ENCODE results near the gene DUS1L. TPM values are rescaled to one million over a fixed set of nuclear protein-coding genes. Genes with fewer than 3 reads are reported as not detected.
"Not testable (repeated sequence)": the region's sequence is repeated elsewhere in the genome, so short reads cannot be mapped to it uniquely, and the experiment has no call there.

The DUS1L gene
- total and polyA plus RNA-seq, 8 donors: 63.2 to 286 (median 116) TPM

DNA sequence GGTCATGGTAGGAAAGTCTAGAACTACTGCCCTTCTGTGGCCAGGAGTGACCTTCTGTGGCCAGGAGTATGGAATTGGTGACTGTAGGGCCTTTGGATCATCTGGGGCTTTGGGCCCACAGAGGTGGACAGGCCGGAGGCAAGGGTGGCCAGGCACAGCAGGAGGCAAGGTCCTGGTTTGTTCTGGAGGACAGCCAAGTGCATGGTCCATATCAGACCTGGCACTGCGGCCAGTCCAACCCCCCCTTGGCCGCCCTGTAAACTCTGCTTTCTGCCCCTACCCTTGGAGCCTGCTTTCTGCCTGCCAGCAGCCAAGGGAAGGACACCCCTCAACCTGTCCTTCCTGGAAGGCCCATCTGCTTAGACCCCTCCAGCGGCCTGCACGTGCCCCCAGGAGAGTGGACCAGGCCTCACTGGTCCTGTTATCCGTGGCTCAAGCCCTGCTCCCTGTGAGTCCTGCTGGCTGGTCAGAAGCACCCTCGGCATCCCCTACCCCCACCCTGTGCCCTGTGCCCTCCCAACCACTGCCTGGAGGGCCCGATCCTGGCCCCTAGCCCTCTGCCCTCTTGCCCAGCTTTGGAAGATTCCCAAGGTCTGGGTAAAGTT lies 25.8 kb downstream of the DUS1L start:
- no peaks in the 10 kb centered on the region for H3K9me3 ChIP-seq
- no peak overlapping the region for H3K4me3 ChIP-seq
- H3K27me3 ChIP-seq: no peaks in the 10 kb centered on the region
- peak overlapping the region in 4 of 5 donors; percentile 29 to 58 (median 34) for H3K27ac ChIP-seq
- WGBS, 5 donors: 32 to 73% (median 53%) methylated on average over 6 to 8 of the region's 8 CpGs
- peaks cover 0 to 12% (median 6%) of the 10 kb centered on the region in 4 donors for H3K36me3 ChIP-seq
- DNase-seq: peak in 1 of 2 donors; percentile 77
- TF ChIP-seq EP300 (IDR thresholded peaks at IDR 0.05) (no peak), POLR2A (IDR thresholded peaks at IDR 0.05) (no peak), POLR2AphosphoS5 (IDR thresholded peaks at IDR 0.05) (no peak)
- TF ChIP-seq, protein P1, sequence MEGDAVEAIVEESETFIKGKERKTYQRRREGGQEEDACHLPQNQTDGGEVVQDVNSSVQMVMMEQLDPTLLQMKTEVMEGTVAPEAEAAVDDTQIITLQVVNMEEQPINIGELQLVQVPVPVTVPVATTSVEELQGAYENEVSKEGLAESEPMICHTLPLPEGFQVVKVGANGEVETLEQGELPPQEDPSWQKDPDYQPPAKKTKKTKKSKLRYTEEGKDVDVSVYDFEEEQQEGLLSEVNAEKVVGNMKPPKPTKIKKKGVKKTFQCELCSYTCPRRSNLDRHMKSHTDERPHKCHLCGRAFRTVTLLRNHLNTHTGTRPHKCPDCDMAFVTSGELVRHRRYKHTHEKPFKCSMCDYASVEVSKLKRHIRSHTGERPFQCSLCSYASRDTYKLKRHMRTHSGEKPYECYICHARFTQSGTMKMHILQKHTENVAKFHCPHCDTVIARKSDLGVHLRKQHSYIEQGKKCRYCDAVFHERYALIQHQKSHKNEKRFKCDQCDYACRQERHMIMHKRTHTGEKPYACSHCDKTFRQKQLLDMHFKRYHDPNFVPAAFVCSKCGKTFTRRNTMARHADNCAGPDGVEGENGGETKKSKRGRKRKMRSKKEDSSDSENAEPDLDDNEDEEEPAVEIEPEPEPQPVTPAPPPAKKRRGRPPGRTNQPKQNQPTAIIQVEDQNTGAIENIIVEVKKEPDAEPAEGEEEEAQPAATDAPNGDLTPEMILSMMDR (IDR thresholded peaks at IDR 0.05): no peak
- peaks cover 16 to 39% (median 35%) of the 10 kb centered on the region in 4 donors for H3K4me1 ChIP-seq
- intact Hi-C loops (cut with DNase I; ENCODE audit: low total_unique reads): no loop called here

DNA sequence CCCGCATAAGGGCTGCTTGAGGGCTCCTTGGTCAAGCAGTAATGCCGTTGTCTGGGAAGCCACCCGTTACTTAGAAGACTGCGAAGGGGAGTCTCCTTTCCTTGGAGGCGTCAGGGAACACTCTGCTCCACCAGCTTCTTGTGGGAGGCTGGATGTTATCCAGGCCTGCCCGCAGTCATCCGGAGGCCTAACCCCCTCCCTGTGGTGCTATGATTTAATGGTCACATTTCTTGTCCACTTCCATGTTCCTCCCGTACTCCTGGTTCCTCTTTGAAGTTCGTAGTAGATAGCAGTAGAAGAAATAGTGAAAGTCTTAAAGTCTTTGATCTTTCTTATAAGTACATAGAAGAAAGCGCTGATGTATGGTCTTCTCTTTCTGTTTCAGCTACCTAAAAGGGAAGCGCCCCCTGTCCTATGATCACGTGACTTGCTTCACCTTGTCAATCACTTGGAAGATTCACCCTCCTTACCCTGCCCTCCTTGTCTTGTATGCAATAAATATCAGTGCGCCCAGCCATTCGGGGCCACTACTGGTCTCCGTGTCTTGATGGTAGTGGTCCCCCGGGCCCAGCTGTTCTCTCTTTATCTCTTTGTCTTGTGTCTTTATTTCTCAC lies 26.7 kb downstream of the DUS1L start:
- H3K4me1 ChIP-seq: peaks cover 16 to 47% (median 38%) of the 10 kb centered on the region in 4 donors
- H3K27me3 ChIP-seq; H3K9me3 ChIP-seq; DNase-seq; H3K4me3 ChIP-seq; intact Hi-C loops (cut with DNase I; ENCODE audit: low total_unique reads): not testable (repeated sequence)
- H3K36me3 ChIP-seq: peaks cover 0 to 15% (median 6%) of the 10 kb centered on the region in 4 donors
- WGBS, 5 donors: 73 to 90% (median 85%) methylated on average over 16 of the region's 16 CpGs
- H3K27ac ChIP-seq: peak overlapping the region in 3 of 5 donors; percentile 29 to 58 (median 39)

DNA sequence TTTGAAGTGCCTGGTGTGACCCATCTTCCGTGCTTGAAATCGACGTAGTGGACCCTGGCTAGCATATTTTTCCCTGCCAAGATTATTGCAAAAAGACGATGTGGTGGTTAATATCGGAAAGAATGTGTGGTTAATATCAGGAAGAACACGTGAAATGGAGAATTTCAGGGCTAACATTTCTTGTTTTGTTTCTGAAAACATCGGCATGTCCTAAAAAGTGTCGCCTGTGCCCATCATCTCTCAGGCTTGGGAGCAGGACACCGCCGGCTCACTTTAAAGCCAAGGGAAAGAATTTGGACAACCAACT lies 27.8 kb downstream of the DUS1L start:
- H3K27me3 ChIP-seq: peaks cover 0 to 3% (median 0%) of the 10 kb centered on the region in 3 donors
- peak overlapping the region; percentile 67 to 87 (median 70) for H3K4me3 ChIP-seq
- peak overlapping the region; percentile 91 to 97 (median 96) for H3K27ac ChIP-seq
- WGBS, 5 donors: 7 to 10% (median 8%) methylated on average over 10 of the region's 10 CpGs
- no peak for TF ChIP-seq POLR2AphosphoS5 (IDR thresholded peaks at IDR 0.05)
- TF ChIP-seq, protein P1 (IDR thresholded peaks at IDR 0.05): no peak
- no peak for TF ChIP-seq POLR2A (IDR thresholded peaks at IDR 0.05)
- no peak for DNase-seq
- peaks cover 0 to 15% (median 6%) of the 10 kb centered on the region in 4 donors for H3K36me3 ChIP-seq
- peaks cover 16 to 47% (median 38%) of the 10 kb centered on the region in 4 donors for H3K4me1 ChIP-seq
- intact Hi-C loops (cut with DNase I; ENCODE audit: low total_unique reads): no loop called here
- H3K9me3 ChIP-seq: no peaks in the 10 kb centered on the region

DNA sequence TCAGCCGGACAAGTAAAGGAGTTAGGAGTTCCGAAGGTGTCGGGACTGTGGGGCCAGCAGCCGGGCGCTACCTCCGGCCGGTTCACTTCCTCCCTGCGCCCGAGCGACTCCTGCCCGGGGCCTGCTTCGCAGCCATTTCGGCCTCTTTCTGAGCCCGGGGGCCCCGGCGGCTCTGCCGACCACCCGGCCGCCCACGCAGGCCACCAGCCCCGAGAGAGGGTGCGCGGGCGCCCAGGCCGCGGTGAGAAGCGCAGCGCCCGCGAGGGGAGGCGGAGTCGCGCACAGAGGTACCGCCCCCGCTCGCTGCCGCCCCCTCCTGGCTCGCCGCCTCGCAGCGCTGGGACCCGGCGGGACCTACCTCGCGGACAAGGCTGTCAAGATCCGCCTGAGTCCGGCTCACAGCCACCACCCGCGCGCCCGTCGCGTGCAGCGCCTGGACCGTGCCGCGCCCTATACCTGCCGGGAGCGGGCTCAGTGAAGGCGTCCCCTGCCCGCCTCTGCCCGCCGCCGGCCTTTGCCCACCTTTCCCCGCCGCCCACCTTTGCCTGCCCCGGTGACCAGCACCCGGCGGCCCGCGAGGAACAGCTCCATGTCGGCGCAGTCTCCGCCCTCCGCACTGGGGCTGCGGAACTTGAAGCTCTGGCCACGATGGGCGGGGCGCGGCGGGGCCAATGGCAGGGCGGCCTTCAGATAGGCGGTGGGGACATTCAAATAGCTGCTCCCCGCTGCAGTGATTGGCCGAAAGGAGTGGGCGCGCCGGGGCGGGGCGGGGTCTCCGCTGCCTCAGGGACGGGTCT lies 28.3 kb downstream of the DUS1L start, which contains the start of gene DCXR:
Gene DCXR, minus strand, starts transcription at position 606 of the 797 bp plus-strand sequence. Its CDS starts 15 bp downstream, at position 591.
- Histone ChIP-seq H3K4me3 (peak within 1 kb of the TSS; percentile 67 to 87 (median 70)), H3K36me3 (peaks cover 0 to 15% (median 6%) of the 10 kb centered on the region in 4 donors), H3K27me3 (peaks cover 0 to 8% (median 4%) of the 10 kb centered on the region in 3 donors), H3K9me3 (no peaks in the 10 kb centered on the region), H3K4me1 (peaks cover 16 to 52% (median 42%) of the 10 kb centered on the region in 4 donors), H3K27ac (peak within 1 kb of the TSS; percentile 91 to 97 (median 96))
- 0 to 1% (median 0%) methylated on average over 24 to 92 of the region's 92 CpGs for WGBS, 5 donors
- TF ChIP-seq POLR2AphosphoS5 (IDR thresholded peaks at IDR 0.05) (peak; percentile 83 to 99 (median 99)), POLR2A (IDR thresholded peaks at IDR 0.05) (peak in 2 of 4 donors; percentile 50 to 81), EP300 (IDR thresholded peaks at IDR 0.05) (no peak)
- TF ChIP-seq, protein P1 (IDR thresholded peaks at IDR 0.05): peak in 5 of 7 experiments; percentile 46 to 85 (median 74)
- peak; percentile 98 to 99 for DNase-seq
- intact Hi-C loops (cut with DNase I; ENCODE audit: low total_unique reads): no loop called here

Measured in stomach (tissue), 9 donors.